SHP77 treated with DMSO at 0.1 percent for 48 hours (cell line): Measurements from ENCODE around the gene APOB.
A peak's percentile ranks its signal among the peaks of the same experiment; 100 is the strongest.

Experiments
- DNase-seq: peaks from one replicate; lab custom pipeline; 2025; lab: John Stamatoyannopoulos, UW

Gene APOB

DNA sequence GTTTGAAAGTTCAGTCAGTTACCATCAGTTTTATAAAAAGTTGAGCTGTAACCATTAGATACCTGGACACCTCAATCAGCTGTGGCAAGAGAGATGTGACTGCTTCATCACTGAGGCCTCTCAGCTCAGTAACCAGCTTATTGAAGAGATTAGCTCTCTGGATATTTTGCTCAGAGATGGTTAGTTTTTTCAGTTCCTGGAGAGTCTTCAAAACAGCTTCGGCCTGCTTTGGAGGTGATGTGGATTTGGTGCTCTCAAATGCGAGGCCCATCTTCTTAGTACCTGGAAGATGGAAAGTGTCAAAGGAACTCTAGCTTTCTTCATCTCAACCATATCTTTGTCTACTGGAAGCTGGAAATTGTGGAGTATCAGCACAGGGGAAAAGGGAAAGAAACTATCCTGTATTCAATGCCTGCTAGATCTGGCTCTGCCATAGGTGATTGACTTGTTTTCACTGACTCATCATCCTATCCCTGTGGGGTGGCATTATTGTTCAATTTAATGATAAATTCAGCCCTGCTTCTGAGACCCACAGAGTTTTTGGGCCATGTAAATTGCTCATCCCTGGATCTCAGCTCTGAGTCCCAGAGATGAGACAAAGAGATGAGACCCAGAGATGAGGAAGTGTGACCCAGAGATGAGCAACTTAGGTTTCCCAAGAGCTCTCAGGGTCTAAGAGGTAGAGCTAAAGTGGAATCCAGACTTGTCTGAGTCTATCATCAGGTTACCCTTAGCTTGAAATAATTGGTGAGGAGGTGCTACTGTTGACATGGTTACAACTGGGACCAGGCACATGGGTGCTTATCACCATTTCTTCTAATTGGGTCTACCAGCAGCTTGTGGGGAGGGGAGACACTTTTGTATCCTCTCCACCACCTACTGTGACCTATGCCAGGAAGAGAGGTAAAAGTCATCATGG is 10.4 kb downstream of the APOB start:
- no peak for DNase-seq

DNA sequence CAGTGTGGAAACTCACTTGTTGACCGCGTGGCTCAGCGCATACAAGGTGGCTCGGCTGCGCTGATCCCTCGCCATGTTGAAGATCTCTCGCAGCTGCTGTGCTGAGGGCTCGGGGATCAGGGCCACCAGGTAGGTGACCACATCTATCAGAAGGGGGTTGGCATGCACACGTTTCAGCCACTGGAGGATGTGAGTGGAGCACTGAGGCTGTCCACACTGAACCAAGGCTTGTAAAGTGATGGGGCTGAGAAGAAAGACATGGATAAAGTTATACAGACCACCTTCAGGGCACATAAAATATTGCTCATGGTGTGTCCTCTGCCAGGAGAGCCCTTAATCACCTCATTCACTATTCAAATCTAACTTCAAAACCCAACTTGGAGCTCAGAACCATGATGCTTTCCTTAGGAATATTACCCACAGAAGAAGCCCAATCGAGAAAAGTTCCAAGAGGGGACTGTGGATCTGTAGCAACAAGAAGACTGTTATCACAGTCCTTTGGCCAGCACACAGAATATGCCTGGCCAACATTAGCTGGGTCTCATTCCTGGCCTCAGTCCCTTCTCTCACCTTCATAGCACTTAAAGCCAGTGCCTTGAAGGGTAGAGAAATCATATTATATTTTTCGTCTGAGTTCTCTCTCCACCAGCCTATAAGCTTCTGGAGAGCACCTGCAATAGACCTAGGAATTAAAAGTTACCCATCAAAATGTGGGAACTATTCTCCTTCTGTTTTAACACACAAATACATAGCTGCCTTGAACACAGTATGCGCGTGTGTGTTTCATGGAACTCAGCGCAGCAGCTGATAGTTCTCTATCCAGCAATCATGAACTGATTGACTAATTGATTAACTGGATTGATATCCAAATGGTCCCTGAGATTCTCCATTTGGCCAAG is 11.3 kb downstream of the APOB start:
- no peak for DNase-seq

DNA sequence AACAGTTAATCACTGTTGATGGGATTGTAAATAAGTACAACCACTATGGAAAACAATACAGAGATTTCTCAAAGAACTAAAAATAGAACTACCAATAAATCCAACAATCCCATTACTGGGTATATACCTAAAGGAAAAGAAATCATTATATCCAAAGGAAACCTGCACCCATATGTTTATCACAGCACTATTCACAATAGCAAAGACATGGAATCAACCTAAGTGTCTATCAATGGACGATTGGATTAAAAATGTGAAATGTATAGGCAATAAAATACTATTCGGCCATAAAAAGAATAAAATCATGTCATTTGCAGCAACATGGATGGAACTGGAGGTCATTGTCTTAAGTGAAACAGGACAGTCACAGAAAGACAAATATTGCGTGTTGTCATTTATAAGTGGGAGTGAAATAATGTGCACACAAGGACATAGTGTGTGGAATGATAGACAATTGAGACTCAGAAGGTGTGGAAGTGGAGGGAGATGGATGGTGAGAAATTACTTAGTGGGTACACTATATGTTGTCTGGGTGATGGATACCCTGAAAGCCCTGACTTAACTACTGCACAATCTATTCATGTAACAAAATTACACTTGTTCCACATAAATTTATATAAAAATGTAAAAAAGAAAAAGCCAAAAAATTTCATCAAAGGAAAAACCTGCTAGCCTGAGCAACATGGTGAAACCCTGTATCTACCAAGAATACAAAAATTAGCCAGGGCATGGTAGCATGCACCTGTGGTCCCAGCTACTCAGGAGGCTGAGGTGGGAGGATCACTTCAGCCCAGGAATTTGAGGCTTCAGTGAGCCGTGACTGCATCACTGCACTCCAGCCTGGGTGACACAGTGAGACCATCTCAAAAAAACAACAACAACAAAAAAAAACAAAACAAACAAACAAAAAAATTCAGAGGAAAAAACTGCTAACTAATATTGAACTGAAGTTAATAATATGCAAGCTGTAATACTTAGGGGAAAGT is 12.6 kb downstream of the APOB start:
- DNase-seq, result no peak

DNA sequence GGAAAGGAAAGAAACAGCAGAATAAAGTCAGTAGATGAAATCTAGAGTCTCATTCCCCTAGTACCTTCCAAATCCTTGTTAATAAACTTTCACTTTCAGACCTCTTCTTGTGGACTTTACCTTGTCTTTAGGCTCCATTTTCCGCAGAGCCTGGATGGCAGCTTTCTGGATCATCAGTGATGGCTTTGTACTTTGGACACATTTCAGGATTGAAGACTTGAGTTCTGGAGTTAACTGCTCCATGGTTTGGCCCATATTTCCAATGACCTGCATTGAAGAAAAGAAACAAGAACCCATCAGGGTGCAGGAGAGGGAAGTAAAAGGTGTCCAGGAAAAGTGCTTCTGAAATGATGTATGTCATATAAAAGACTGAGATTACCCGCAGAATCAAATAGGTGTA is 14.4 kb downstream of the APOB start:
- DNase-seq, result no peak

DNA sequence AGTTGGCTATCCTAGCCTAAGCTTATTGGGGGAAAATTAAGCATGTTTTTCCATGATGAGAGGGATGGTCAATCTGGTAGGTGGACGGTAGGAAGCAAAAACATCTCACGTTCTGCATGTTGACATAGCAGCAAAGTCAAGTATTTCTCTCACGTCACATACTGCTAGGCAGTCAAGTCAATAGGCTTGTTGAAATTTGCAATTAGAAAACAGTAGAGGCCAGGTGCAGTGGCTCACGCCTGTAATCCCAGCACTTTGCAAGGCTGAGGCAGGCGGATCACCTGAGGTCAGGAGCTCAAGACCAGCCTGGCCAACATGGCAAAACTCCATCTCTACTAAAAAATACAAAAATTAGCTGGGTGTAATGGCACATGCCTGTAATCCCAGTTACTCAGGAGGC is 14.9 kb downstream of the APOB start:
- DNase-seq, result peak; percentile 78

DNA sequence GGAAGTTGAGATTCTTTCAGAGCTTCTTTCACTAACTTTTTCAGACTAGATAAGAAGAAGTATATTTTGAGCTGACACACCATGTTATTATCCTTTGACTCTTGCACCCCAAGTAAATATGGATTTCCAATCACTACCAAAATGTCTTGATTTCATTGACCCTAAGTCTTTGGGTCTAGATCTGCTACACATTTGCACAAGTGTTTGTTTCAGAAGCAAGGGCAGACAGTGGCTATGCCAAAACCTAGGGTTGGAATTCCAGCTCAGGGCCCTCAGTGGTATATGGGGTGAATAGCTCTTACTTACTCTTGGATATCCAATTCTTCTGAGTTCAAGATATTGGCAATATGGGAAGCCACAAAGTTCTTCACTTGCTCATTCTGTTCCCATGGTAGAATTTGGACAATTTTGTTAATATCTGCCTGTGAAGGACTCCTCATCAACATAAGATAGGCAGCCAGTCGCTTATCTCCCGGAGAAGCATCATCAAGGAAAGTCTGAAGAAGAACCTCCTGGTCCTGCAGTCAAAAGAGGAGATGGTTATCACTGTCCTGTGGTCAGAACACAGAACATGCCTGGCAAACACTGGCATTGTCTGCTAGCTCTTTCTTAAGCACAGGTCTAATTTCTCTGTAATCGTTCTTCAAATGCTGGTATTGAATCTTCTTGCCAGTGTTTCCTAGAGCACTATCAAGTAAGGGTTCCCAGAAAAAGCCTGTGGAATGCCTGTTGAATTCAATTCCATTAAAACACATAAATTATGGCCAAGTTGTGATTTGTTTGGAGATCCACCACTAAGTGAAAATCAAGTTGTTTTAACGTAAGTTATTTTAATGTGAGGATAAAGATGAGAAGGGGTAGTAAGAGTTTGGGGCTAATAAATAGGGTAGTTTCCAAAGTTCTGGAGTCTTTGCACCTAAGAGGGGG is 15.6 kb downstream of the APOB start:
- no peak for DNase-seq

DNA sequence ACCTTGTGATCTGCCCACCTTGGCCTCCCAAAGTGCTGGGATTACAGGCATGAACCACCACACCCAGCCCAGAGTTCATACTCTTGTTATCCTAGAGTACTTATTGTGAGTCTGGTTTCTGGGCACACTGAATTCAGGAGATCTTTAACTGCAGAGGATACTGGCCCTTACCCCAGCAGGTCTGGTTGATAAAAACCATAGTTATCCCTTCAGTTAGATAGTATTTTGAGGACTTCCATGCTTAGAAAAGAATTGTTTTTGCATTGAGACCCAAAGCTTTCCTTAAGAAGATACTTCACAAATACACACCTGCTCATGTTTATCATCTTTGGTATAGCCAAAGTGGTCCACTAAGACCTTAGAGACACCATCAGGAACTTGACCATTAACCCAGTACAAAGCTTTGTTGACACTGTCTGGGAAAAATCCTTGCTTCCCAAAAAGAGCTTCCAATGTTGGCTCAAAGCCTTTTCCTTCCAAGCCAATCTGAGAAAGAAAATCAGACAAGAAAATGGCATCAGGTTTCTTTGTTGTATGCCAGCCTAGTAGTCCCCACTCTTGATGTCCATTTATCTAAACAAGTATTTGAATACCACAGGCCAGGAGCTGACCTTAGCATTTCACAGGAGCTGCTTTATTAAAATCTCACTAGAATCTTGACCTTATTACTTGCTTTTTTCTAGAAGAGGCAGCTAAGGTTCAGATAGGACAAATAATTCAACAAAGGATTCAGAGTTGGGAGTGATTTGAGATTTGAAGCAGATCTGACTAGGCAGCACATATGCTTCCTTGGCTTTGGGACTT is 17.2 kb downstream of the APOB start:
- DNase-seq, result no peak

DNA sequence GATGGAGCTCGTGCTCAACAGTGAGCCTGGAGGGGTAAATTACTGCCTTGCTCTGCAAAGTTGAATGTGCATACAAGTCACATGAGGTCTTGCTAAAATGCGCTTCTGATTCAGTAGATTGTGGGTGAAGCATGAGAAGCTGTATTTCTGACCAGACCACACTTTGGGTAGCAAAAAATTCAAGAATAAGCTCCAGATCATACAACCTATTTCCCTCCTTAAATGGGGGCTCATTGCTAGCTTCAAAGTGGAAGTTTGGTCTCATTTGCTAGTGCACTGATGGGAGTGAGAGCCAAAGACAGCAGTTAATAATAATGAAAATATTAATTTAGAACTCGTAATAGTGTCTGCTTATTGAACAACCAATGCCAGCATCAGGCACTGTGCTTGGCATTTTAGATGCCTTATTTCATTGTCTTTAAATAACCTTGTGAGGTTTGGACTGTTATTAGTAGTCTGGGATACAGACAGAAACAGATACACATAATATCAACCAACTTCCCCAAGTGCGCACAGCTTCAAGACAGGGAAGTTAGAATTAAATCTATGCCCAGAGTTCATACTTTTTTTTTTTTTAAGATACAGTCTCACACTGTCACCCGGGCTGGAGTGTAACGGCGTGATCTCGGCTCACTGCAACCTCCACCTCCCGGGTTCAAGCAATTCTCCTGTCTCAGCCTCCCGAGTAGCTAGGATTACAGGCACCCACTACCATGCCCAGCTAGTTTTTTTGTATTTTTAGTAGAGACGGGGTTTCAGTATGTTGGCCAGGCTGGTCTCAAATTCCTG is 18.0 kb downstream of the APOB start:
- DNase-seq, result no peak

DNA sequence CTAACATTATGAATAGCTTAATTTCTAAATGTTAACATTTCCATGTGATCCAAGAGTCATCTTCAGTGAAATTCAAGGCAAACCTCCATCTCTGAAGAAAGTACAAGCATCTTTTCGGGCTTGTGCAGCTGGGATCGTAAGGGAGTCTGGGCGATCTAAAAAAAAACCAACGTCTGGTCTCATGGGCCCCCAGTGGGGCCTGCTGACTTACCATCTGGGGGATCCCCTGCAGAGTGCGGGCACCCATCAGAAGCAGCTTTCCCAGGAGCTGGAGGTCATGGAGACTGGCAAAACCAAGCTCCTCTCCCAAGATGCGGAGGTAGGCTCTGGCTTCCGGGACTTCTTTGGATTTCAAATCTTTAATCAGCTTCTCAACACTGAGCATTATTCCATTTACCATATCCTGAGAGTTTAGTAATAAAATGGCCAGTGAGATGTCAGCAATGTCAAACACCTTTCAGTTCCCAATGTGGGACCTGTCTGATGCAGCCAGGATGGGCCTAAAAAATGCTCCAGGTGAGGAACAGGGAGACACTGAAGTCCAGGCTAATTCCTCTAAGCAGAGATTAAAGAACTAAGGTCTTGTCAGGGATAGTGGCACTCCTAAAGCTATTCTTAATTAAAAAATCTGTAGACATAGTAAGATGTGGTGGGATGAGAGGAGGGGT is 19.0 kb downstream of the APOB start:
- DNase-seq, result no peak

DNA sequence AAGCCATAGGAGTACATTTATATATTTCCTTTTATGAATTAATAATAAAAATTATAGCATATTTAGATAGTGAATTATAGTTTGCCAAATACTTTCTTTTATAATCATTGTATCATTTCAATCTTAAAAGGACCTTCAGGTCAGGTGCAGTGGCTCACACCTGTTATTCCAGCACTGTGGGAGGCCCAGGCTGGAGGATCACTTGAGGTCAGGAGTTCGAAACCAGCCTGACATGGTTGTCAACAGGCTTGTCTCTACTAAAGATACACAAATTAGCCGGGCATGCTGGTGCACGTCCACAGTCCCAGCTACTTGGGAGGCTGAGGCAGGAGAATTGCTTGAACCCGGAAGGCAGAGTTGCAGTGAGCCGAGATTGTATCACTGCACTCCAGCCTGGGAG is 19.7 kb downstream of the APOB start:
- DNase-seq, result no peak

DNA sequence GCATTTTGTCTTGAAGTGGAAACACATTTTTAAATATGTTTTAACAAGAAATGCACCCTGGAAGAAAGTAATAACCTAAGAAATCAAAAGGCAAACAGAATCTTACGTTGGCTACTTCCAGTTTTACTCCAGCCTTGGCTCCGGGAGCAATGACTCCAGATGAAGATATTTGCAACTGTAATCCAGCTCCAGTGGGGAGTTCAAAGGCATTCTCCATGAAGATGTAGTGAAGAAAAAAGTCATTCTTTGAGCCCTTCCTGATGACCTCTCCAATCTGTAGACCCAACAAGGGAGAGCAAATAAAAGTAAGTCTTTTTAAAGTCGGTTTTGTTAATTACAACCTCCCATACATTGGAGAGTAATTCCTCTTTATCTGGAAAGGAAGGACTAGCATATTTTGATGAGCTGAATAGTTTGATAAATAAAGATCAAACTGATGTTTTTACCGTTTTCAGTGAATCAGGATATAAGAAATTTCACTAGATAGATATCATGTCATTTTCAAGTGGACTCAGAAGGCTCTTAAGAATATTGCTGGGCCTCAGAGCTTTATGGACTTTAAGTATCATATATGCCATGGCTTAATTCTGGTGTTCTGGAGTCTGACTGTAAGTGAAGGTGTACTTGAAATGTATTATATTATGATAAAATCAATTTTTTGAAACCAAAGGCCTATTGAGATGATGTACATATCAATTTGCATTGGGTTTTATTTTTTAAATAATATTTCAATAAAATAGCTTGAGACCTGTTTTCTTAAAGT is 20.3 kb downstream of the APOB start:
- DNase-seq, result no peak

DNA sequence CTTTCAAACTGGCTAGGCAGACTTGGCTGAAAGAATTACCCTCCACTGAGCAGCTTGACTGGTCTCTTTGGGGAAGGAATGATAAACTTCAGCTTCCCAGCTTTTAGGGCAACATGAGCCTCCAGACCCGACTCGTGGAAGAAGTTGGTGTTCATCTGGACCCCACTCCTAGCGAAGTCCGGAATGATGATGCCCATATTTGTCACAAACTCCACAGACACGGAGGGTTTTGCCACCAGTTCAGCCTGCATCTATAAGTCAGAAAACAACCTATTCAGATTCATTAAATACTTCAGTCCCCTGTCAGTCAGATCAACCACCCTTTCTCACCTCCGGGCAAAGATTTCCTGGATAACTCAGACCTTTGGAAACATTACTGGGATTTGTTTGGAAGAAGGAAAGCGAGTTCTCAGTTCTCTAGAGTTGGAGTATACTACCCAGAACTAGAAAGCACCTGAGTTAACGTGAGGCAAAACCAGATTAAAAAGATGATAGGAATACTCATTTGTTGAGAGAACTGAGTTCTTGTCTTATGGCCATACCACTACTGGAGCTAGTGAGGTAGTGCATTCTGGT is 21.0 kb downstream of the APOB start:
- no peak for DNase-seq

DNA sequence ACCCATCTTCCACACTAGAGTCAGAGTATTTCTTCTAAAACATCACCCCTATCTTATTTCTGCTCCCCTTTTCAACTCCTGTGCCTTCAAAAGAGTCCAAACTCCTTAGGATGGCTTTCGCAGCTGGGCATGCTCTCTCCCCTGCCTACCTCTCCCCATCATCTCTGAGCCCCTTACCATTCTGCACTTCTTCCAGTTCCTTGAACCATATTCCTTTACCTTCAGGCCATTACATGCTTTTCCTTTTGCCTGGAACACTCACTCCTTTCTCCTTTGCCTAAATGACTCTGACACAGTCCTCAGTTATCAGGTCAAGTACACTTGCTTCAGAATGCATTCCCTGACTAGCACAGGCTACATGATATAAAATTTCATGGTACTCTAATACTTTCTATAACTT is 22.4 kb downstream of the APOB start:
- no peak for DNase-seq

DNA sequence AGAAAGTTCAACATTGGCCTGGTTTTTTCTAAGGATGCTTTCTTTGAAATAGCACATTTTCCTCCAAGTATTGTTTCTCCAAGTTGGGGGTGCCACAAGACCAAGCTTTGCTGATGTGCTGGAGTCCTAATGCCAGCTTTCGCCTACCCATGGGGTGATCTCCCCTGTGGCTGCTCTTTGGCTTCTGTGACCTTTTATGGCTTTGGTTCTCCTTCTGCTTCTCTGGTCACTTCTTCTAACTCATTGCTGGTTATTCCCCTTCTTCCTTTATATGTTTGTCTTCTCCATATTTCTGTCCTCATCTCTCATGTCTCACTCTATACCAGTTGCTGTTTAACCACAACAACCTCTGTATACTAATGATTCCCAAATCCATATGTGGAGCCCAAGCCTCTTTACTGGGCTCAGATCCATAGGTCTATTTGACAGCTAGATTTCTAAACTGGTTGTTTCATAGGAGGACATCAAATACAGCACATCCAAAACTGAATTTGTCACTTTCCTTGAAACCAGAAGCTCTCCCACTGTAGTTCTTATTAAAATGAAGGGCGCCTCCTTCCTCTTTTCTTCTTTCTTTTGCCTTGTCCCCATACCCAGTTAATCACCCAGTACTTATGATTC is 23.1 kb downstream of the APOB start:
- DNase-seq, result no peak

DNA sequence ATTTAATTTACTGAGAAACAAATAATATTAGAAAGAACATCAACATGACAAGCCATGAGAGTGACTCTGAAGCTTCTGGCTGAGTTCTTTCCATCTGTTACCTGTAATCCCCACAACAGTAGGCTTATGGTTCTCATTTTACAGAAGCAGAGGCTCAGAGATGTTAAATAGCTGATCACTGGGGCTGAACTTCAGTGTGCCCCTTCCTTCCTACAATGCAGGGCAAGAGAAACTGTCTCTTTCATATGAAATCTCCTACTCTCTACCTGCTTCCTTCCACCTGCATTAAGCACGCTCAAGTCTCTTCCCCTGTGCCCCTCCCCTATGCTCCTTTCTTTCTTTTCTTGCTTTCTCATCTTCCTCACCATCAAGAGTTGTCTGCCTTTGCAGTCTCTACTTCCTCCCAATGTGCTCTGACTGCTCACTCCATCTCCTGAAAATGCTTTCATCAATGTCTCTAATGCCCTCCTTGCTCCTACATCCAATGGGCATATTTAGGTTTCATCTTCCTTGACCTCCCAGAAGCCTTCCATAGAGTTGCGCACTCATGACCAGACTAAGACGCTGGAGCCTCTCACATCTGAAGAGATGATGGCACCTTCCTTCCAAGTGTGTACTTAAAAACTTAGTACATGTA is 23.7 kb downstream of the APOB start:
- DNase-seq, result no peak

DNA sequence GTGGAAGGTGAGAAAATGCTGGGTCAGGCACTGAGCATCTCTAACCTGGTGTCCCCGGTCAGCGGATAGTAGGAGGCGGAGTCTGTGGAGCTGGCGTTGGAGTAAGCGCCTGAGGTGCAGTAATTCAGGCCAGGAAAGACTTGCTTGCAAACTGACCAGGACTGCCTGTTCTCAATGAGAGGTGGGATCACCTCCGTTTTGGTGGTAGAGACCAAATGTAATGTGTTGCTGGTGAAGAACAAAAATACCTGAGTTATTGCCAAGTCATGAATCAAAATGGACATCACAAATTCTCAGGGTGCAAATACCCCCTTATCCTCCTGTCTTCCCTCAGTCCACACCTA is 24.2 kb downstream of the APOB start:
- DNase-seq, result no peak
